ENCODE results near the gene HHATL.
"Not testable (repeated sequence)": the region's sequence is repeated elsewhere in the genome, so short reads cannot be mapped to it uniquely, and the experiment has no call there.

HHATL gene

DNA sequence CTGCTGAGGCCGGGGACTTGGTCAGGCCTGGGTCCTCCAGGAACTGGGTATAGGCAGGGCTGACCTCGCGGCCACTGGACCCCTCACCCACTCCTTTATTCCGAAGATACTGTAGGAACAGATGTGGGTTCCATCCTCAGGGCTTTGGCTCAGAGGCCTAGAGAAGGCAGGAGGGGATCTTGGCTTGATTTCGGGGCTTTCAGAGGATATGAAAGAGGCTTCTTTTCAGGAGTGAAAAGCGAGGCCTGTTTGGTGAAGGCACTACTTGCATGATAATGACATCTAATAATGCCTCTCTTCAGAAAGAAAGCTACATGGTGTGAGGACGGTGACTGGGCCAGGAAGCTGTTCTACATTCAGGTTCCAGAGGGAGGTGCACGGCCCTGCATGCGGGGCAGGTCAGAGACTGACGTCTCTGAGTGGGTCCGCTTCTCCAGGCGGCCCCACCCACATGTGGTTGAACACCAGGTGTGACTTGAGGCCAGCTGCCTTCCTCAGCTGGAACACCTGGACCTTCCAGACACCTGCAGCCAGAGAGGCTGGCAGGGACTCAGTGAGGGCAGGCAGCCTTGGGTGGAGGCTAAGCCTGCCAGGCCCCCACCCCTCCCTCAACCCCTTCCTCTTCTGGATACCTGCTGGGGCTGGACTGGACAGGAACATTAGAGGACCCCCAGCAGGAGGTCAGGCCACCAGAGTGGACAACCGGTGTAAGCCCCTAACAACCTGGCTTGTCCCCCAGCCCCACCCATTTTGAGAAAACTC is 31.1 kb upstream of the HHATL start:
- no peak for DNase-seq

DNA sequence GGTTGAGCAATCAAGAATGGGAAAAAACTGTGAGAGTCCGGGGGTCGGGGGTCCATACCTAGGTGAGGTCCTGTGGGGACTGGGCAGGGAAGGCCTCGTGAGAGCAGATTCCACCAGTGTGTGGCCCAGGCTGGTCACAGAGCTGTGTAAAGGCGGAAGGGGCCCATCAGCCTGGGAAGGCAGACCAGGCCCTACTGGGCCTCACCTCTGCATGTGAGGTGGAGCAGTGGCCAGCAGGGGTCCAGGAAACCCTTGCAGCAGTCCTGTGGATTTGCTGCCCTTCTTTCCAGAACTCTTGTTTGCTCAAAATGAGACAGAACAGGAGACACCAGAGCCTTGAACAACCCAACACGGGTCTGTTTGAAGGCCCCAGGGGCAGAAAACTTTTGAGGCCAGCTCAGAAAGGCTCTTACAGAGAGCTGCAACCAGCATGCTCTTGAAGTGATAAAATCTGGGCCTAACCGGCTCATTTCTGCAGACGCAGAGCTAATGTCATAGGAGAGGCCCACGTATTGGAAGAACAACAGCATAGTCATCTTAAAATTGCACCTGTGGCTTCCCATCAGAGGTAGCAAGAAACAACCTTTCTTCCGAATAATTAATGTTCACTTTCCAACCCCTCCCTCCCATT is 30.3 kb upstream of the HHATL start:
- no peak for DNase-seq

DNA sequence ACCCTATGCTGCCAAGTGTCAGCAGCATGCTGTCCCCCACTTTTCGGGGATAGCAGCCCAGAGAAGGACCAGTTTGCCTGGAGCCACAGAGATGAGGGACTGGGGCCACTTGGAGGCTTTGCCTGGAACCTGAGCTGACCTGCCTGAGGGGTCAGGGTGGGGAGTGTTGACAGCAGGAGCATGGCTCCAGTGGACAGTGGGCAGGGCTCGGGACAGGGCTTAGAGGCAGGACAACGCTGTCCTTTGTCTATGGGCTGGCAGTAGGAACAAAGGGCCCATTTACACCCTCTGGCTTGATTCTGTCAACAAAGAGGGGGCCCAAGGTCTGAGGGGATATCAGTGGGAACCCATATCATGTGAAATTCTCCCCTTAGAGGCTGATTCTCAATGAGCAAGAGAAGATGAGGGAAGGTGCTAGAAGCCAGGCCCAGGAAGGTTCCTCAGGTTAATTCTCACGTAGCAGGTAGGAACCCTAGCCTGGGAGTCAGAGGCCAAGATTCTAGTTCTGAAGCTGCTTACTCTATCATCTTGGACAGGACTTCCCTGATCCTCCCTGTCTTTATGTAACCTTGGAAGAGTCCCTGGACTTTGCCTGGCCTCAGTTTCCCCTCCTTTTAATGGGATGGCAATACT is 29.7 kb upstream of the HHATL start:
- no peak for DNase-seq

DNA sequence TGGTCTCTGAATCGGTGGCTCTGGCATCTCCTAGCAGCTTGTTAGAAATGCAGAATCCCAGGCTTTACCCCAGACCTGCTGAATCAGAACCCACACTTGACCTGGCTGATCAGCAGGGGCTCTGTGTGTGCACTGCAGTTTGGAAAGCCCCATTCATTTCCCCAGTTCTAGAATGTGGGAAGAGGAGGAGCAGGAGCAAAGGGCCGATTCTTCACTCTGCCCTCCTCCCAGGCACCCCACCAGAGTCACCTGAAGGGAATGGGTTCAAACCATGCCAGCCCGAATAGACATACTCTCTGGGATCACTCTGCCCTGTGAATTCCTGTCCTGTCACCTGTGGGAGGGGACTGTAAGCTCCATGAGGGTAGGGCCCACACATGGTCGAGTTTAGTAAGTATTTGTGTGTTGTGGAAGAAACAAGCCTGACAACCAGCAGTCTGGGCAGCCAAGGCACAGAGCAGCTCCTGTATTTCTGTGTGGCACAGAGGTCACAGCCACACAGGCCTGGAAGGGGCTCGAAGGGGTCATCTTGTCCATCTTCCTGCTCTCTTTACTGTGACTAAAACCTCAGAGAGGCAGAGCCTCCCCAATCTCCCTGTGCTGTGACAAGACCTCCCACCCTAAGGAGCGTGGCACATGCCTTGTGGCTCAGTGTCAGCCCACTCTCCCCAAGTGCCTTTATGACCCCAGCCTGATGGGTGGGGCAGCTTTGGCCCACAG is 29.0 kb upstream of the HHATL start:
- no peak for DNase-seq

- DNase-seq: no peak
These were observed 28.3 kb upstream of the HHATL start for GRCh38 chr3:42730706-42731420.

GRCh38 chr3:42730294-42730693 is 27.7 kb upstream of the HHATL start:
- DNase-seq: no peak

- no peak for DNase-seq
These were observed 27.0 kb upstream of the HHATL start for GRCh38 chr3:42729404-42730145.

- DNase-seq: no peak
These were observed 26.2 kb upstream of the HHATL start for GRCh38 chr3:42728668-42729364.

DNA sequence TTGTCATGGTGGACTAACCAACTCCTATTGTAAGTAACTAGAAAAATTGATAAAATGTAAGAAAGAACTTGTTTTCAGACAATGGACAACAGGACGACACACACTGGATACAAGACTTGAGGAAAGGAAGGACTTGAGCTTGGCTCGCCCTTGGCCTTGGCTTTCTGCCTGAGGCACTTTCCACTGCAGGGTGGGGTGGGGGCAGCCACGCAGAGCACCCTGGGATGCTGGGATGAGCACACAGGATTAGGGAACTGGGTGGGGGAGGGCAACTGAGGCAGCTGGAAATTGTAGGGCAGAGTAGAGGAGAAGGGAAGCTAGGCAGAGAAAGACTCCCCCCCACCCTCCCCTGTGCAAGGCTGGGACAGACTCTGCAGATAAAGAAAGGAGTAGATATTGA is 25.5 kb upstream of the HHATL start:
- no peak for DNase-seq

GRCh38 chr3:42725454-42725853 is 22.9 kb upstream of the HHATL start:
- no peak for DNase-seq

- peak; percentile 55 to 78 for DNase-seq
These were observed 20.6 kb upstream of the HHATL start for GRCh38 chr3:42723219-42723618.

DNA sequence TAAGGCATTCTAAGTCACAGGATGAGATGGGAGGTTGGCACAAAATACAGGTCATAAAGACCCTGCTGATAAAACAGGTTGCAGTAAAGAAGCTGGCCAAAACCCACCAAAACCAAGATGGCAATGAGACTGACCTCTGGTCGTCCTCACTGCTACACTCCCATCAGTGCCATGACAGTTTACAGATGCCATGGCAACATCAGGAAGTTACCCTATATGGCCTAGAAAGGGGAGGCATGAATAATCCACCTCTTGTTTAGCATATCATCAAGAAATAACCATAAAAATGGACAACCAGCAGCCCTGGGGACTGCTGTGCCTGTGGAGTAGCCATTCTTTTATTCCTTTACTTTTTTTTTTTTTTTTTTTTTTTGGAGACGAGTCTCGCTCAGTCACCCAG is 19.8 kb upstream of the HHATL start:
- not testable (repeated sequence) for DNase-seq

DNA sequence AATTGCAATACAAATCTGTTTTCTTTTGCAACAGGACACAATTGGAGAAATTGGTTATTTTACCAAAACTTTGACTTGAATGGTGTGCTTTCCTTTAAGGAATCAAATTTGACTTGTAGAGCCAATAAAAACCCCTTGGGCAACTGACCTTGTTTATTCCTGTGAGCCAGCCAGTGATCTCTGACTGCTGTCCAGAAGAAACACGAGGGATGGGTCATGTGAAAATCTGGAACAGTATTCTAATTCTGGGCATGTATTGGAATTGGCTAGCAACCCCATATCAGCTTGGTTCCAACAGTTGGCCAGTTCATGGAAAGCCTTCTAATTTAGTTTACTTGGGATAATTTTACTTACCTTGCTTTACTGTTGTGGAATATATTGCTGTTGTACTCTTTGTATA is 19.1 kb upstream of the HHATL start:
- no peak for DNase-seq

DNA sequence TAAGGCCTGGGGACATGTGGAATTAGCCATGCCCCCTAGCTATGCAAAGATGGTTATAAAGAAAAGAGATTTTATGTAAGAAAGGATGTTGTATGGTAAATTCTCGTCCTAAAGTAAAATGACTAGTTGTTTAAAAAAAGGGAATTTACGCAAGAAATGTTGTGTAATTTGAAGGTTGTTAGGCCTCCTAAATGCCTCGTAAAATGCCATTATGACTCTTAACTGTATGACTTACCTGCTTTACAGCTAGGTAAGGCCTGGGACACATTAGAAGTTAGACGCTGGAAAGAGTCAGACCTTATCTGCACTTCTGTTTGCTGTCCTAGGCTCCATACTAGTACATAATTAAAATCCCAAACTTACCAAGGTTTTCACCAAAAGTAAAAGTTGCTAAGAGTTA is 17.5 kb upstream of the HHATL start:
- peak; percentile 24 to 75 for DNase-seq

- DNase-seq: no peak
These were observed 16.4 kb upstream of the HHATL start for GRCh38 chr3:42719002-42719401.

DNA sequence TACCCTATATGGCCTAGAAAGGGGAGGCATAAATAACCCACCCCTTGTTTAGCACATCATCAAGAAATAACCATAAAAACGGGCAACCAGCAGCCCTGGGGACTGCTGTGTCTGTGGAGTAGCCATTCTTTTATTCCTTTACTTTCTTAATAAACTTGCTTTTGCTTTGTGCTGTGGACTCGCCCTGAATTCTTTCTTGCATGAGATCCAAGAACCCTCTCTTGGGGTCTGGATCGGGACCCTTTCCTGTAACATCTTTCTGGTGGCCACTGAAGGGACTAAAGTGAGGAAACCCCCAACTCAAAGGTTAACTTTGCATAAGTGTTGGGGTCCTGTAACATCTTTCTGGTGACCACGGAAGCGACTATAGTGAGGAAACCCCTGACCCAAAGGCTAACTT is 15.7 kb upstream of the HHATL start:
- no peak for DNase-seq

- DNase-seq: peak; percentile 54 to 70
These were observed 14.7 kb upstream of the HHATL start for GRCh38 chr3:42717306-42717705.

GRCh38 chr3:42714171-42714852 is 11.7 kb upstream of the HHATL start:
- no peak for DNase-seq

DNA sequence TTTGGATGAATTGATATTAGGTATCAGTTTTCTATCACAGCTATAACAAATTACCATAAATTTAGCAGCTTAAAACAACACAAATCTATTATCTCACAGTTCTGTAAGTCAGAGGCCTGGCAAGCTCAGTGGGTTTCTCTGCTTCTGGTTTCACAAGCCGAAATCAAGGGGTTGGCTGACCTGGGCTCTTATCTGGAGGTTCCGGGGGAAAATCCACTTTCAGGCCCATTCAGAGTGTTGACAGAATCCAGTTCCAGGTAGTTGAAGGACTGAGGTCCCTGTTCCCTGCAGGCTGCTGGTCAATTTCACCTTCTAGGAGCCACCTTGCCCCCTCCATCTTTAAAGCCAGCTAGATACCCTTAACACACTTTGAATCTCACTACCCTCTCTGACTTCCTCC is 11.1 kb upstream of the HHATL start:
- DNase-seq: no peak

- DNase-seq: no peak
These were observed 10.2 kb upstream of the HHATL start for GRCh38 chr3:42712688-42713372.
